GM12878 (cell line): Measurements from ENCODE around the gene RPA3. TPM values are rescaled to one million over a fixed set of nuclear protein-coding genes. Genes with fewer than 3 reads are reported as not detected.

Experiments
- ATAC-seq: fragments of 200-7000 bp; cut with Tn5 transposase; 3 replicates; pipeline ENCODE4 v1.9.1; 2020; ENCODE audit warnings: mild to moderate bottlenecking, moderate library complexity
- BruUV-seq: library from RNA; stranded (reverse); fragments of 400-500 nt; replicated peaks from 2 replicates; lab custom pipeline; 2021; lab: Mats Ljungman, UMichigan
- CTCF ChIA-PET: fragments of 300-600 bp; sonication (Branson Sonifier 250); formaldehyde crosslinking; extraction: SDS; loops from one replicate; lab custom pipeline; 2021; ENCODE audit warnings: inconsistent platforms; lab: Yijun Ruan, JAX
- POLR2A ChIA-PET: fragments of 350-600 bp; formaldehyde crosslinking; extraction: SDS; loops from one replicate; lab custom pipeline; 2021; ENCODE audit warnings: inconsistent platforms; lab: Charles Lee
- RAD21 ChIA-PET: fragments of 300-600 bp; sonication (Branson Sonifier 250); formaldehyde crosslinking; loops from one replicate; lab custom pipeline; 2023; ENCODE audit warnings: antibody characterized with exemption; ENCODE audit not compliant: unreplicated experiment; lab: Charles Lee
- SMC1A ChIA-PET: fragments of 300-600 bp; sonication (Branson Sonifier 250); formaldehyde crosslinking; loops from one replicate; lab custom pipeline; 2023; ENCODE audit not compliant: unreplicated experiment, uncharacterized antibody; lab: Charles Lee
- DNase-seq: peaks from one replicate; pipeline ENCODE4 v3.0.0-alpha.2; 2011; ENCODE audit warnings: low read depth, low spot score
- FAIRE-seq: peaks from 3 replicates; lab custom pipeline; 2011; peaks lifted over from hg19 to GRCh38; lab: Jason Lieb, UNC
- H2AFZ ChIP-seq: 2 replicates; pipeline ENCODE4 v1.6.0; 2011; ENCODE audit warnings: low read depth, low read length, control low read depth; ENCODE audit not compliant: control insufficient read depth
- H3K27ac ChIP-seq: 2 replicates; pipeline ENCODE4 v1.5.1; 2011; ENCODE audit warnings: control low read depth; ENCODE audit not compliant: control insufficient read depth, insufficient read depth
- H3K27me3 ChIP-seq, 2 experiments: replicated peaks in 1 of 2; 2 replicates each; pipeline versions ENCODE4 v1.6.0 to v1.6.1; 2011; ENCODE audit warnings: low read length in 1 of 2; ENCODE audit not compliant: control insufficient read depth in 2 of 2, insufficient read depth in 2 of 2
- H3K36me3 ChIP-seq, 2 experiments: 2 replicates each; pipeline ENCODE4 v1.5.1; 2011; ENCODE audit warnings: low read length in 1 of 2; ENCODE audit not compliant: control insufficient read depth in 2 of 2, insufficient read depth in 2 of 2
- H3K4me1 ChIP-seq: 2 replicates; pipeline ENCODE4 v1.6.1; 2011; ENCODE audit warnings: mild to moderate bottlenecking, low read length, moderate library complexity, mixed read lengths; ENCODE audit not compliant: control insufficient read depth, insufficient read depth
- H3K4me2 ChIP-seq: 2 replicates; pipeline ENCODE4 v1.6.0; 2011; ENCODE audit warnings: control low read depth; ENCODE audit not compliant: control insufficient read depth, insufficient read depth
- H3K4me3 ChIP-seq: fragments of 200-600 bp; sonication (generic); 2 replicates; pipeline ENCODE4 v1.5.1; 2016
- H3K79me2 ChIP-seq: 2 replicates; pipeline ENCODE4 v1.6.0; 2011; ENCODE audit warnings: low read length; ENCODE audit not compliant: control insufficient read depth, insufficient read depth
- H3K9ac ChIP-seq: 2 replicates; pipeline ENCODE4 v1.8.0; 2011; ENCODE audit warnings: low read length, control low read depth, mixed read lengths; ENCODE audit not compliant: control insufficient read depth, insufficient read depth
- H3K9me3 ChIP-seq: replicated peaks from 3 replicates; pipeline ENCODE4 v1.5.1; 2011; ENCODE audit warnings: mild to moderate bottlenecking, low read length; ENCODE audit not compliant: control insufficient read depth, insufficient read depth
- H4K20me1 ChIP-seq: 2 replicates; pipeline ENCODE4 v1.6.0; 2011; ENCODE audit not compliant: control insufficient read depth, insufficient read depth
- CREM ChIP-seq: IDR thresholded peaks from 2 replicates; pipeline ENCODE4 v1.6.1; 2014; ENCODE audit warnings: antibody characterized with exemption, low read depth
- DPF2 ChIP-seq: fragments of 450-650 bp; IDR thresholded peaks from 2 replicates; pipeline ENCODE4 v1.6.1; 2017; ENCODE audit warnings: mild to moderate bottlenecking
- FOXK2 ChIP-seq: fragments of 450-650 bp; IDR thresholded peaks from 2 replicates; pipeline ENCODE4 v1.6.1; 2017; ENCODE audit warnings: mild to moderate bottlenecking, moderate library complexity
- HDGF ChIP-seq: fragments of 450-650 bp; IDR thresholded peaks from 2 replicates; pipeline ENCODE4 v1.6.1; 2016; ENCODE audit warnings: antibody characterized with exemption
- PAX8 ChIP-seq: fragments of 450-650 bp; IDR thresholded peaks from 2 replicates; pipeline ENCODE4 v1.6.1; 2017; ENCODE audit warnings: mild to moderate bottlenecking, moderate library complexity
- TCF3 ChIP-seq: IDR thresholded peaks from 2 replicates; pipeline ENCODE4 v1.6.1; 2012; ENCODE audit warnings: low read depth, mild to moderate bottlenecking, low read length, borderline replicate concordance; ENCODE audit not compliant: insufficient read depth
- WGBS: methylation state at CpG from one replicate; pipeline ENCODE4 v1.1.6; 2016; ENCODE audit warnings: low lambda C conversion rate; ENCODE audit not compliant: insufficient replicate concordance, insufficient coverage; ENCODE audit errors: missing lambda C conversion rate; 5-methylcytosine and 5-hydroxymethylcytosine counted together
- in situ Hi-C: fragments of 300-500 bp; cut with MboI; formaldehyde crosslinking; loops from 9 replicates; pipeline ENCODE4 v1.14.3; 2018; ENCODE audit warnings: mixed read lengths
- intact Hi-C: fragments of 100-400 bp; cut with micrococcal nuclease; formaldehyde crosslinking; loops from one replicate; pipeline ENCODE4 v1.14.2; 2022; ENCODE audit not compliant: unreplicated experiment
- polyA plus RNA-seq, 11 experiments: library from polyadenylated mRNA; depleted of rRNA in 4 of 11; unstranded in 6 of 11; stranded (reverse) in 5 of 11; fragments of >200 nt; fragmentation: Nextera tagmentation in 4 of 11; fragmentation: Illumina TruSeq in 1 of 11; extraction: Ambion mirVana in 4 of 11; extraction: Trizol in 1 of 11; gene quantifications; 1 replicate in 1 of 11; 2 replicates in 10 of 11; pipeline versions ENCODE4 v1.2.1 to v1.2.3, GENCODE V29; 2011 to 2016; ENCODE audit warnings: inconsistent platforms in 2 of 11, missing spikeins in 2 of 11, low read depth in 1 of 11
- total RNA-seq, 4 experiments: library from RNA; depleted of rRNA in 3 of 4; stranded (reverse); fragments of >200 nt in 3 of 4; fragmentation: Illumina TruSeq in 1 of 4; extraction: Trizol in 1 of 4; gene quantifications; 2 replicates each; pipeline versions ENCODE4 v1.2.1 to v1.2.3, GENCODE V29; 2013 to 2021
- TF ChIP-seq, protein P1 (sequence below): IDR thresholded peaks from 2 replicates; pipeline ENCODE4 v1.6.1; 2011; ENCODE audit warnings: mild to moderate bottlenecking, low read depth, low read length, moderate library complexity; ENCODE audit not compliant: insufficient replicate concordance
- TF ChIP-seq, protein P2 (sequence below): fragments of 450-650 bp; IDR thresholded peaks from 2 replicates; pipeline ENCODE4 v1.6.1; 2017; ENCODE audit warnings: borderline replicate concordance
- TF ChIP-seq, protein P3 (sequence below): IDR thresholded peaks from 2 replicates; pipeline ENCODE4 v1.6.1; 2012; ENCODE audit warnings: low read depth, low read length, improper control_type of control experiment

RPA3 gene
- total and polyA plus RNA-seq, 10 of the 15 experiments (the other 5 are each of a cell fraction or from before 2014, with no cell fraction given) = 60.2 to 343 (median 112) TPM

DNA sequence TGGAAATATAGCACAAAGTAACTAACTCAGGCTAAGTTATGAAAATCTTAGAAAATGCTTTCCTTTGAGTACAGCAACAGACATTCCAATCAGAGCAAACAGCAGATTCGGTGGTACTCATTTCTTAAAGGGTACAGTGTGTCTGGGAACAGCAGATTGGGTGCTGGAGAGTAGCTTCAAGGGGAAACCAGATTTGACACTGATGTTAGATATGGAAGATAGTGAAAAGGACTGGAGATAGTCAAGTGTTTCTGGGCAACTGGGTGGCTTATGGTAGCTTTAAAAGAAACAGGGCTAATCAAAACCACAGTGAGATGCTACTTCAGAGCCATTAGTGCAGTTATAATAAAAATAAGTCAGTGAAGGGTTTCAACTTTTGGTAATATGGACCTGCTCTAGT is 89.9 kb downstream of the RPA3 start:
- Histone ChIP-seq H3K9ac (no peak overlapping the region), H3K4me1 (no peaks in the 10 kb centered on the region), H2AFZ (no peak overlapping the region), H3K27me3 (no peaks in the 10 kb centered on the region), H3K79me2 (no peaks in the 10 kb centered on the region), H3K4me3 (no peak overlapping the region), H4K20me1 (no peaks in the 10 kb centered on the region), H3K9me3 (no peaks in the 10 kb centered on the region; the same call in 2 of the 3 replicates), H3K4me2 (no peak overlapping the region), H3K36me3 (no peaks in the 10 kb centered on the region), H3K27ac (no peak overlapping the region)
- ATAC-seq (no peak), DNase-seq (no peak), FAIRE-seq (no peak)
- in situ Hi-C loops = no loop called here
- ChIA-PET RAD21 (no interaction called here), POLR2A (no interaction called here), SMC1A (no interaction called here), CTCF (interaction anchor here (0.5 kb wide), 1 partner anchor 576 kb away, joined by 3 read pairs; no protein-coding TSS in a partner anchor)
- WGBS = 40% methylated on average over 1 of the region's 1 CpG
- intact Hi-C loops = no loop called here
- no peak for TF ChIP-seq CREM
- TF ChIP-seq, protein P1, sequence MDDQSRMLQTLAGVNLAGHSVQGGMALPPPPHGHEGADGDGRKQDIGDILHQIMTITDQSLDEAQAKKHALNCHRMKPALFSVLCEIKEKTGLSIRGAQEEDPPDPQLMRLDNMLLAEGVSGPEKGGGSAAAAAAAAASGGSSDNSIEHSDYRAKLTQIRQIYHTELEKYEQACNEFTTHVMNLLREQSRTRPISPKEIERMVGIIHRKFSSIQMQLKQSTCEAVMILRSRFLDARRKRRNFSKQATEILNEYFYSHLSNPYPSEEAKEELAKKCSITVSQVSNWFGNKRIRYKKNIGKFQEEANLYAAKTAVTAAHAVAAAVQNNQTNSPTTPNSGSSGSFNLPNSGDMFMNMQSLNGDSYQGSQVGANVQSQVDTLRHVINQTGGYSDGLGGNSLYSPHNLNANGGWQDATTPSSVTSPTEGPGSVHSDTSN = no peak
- TF ChIP-seq, protein P2, sequence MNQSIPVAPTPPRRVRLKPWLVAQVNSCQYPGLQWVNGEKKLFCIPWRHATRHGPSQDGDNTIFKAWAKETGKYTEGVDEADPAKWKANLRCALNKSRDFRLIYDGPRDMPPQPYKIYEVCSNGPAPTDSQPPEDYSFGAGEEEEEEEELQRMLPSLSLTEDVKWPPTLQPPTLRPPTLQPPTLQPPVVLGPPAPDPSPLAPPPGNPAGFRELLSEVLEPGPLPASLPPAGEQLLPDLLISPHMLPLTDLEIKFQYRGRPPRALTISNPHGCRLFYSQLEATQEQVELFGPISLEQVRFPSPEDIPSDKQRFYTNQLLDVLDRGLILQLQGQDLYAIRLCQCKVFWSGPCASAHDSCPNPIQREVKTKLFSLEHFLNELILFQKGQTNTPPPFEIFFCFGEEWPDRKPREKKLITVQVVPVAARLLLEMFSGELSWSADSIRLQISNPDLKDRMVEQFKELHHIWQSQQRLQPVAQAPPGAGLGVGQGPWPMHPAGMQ = no peak
- TF ChIP-seq, protein P3, sequence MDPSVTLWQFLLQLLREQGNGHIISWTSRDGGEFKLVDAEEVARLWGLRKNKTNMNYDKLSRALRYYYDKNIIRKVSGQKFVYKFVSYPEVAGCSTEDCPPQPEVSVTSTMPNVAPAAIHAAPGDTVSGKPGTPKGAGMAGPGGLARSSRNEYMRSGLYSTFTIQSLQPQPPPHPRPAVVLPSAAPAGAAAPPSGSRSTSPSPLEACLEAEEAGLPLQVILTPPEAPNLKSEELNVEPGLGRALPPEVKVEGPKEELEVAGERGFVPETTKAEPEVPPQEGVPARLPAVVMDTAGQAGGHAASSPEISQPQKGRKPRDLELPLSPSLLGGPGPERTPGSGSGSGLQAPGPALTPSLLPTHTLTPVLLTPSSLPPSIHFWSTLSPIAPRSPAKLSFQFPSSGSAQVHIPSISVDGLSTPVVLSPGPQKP = no peak
- no peak for TF ChIP-seq HDGF
- TF ChIP-seq TCF3 = no peak
- no peak for TF ChIP-seq DPF2
- TF ChIP-seq FOXK2 = no peak
- no peak for TF ChIP-seq PAX8
- no TSS peak for BruUV-seq
